Ascending aorta (tissue), 2 donors: Measurements from ENCODE around the gene PPCDC. TPM values are rescaled to one million over a fixed set of nuclear protein-coding genes. Genes with fewer than 3 reads are reported as not detected.

Experiments used
- DNase-seq, 2 donors: peaks; one replicate each; pipeline ENCODE4 v3.0.0-alpha.2; 2019; ENCODE audit warnings: low spot score in 2 of 2
- H3K27ac ChIP-seq, 2 donors: fragments of 200-600 bp; sonication (generic); one replicate each; pipeline ENCODE4 v1.5.1; 2016 to 2017; ENCODE audit warnings: mild to moderate bottlenecking in 1 of 2
- H3K27me3 ChIP-seq: fragments of 200-600 bp; sonication (generic); one replicate; pipeline ENCODE4 v1.5.1; 2017
- H3K36me3 ChIP-seq, 2 donors: fragments of 200-600 bp; sonication (generic); one replicate each; pipeline ENCODE4 v1.5.1; 2016
- H3K4me1 ChIP-seq, 2 donors: fragments of 200-600 bp; sonication (generic); one replicate each; pipeline ENCODE4 v1.5.1; 2016 to 2017; ENCODE audit warnings: mild to moderate bottlenecking in 1 of 2
- H3K4me3 ChIP-seq, 2 donors: fragments of 200-600 bp; sonication (generic); one replicate each; pipeline ENCODE4 v1.5.1; 2016 to 2017; ENCODE audit warnings: mild to moderate bottlenecking in 1 of 2
- H3K9me3 ChIP-seq, 2 donors: fragments of 200-600 bp; sonication (generic); one replicate each; pipeline ENCODE4 v1.5.1; 2016
- CTCF ChIP-seq, 3 experiments: fragments of 200-600 bp in 2 of 3; fragments of 450-650 bp in 1 of 3; sonication (generic) in 2 of 3; IDR thresholded peaks; one replicate each; pipeline ENCODE4 v1.5.1; 2016 to 2019; ENCODE audit warnings: antibody characterized with exemption in 3 of 3, mild to moderate bottlenecking in 1 of 3, moderate library complexity in 1 of 3
- intact Hi-C: fragments of 100-400 bp; cut with DNase I; formaldehyde crosslinking; loops from one replicate; pipeline ENCODE4 v1.15.1; 2023
- total RNA-seq: library from RNA; depleted of rRNA; stranded (reverse); fragments of >200 nt; gene quantifications from one replicate; pipeline ENCODE4 v1.1.0, GENCODE V29; 2016

Gene PPCDC
- total RNA-seq, 1 donor from 2014 or later = 8.9 TPM

- H3K27me3 ChIP-seq = no peaks in the 10 kb centered on the region
- no peak overlapping the region for H3K4me3 ChIP-seq
- no peak for DNase-seq
- H3K27ac ChIP-seq = peak overlapping the region; percentile 26 to 74
- TF ChIP-seq CTCF (IDR thresholded peaks at IDR 0.05) = no peak
- H3K9me3 ChIP-seq = no peaks in the 10 kb centered on the region
- intact Hi-C loops = loop anchor here (2.0 kb wide), 1 partner anchor 24 kb away; no protein-coding TSS in a partner anchor
- no peaks in the 10 kb centered on the region for H3K36me3 ChIP-seq
- H3K4me1 ChIP-seq = peaks cover 0 to 30% of the 10 kb centered on the region in 2 donors
Measured at GRCh38 chr15:75067123-75067830, 43.9 kb downstream of the PPCDC start.

- Histone ChIP-seq H3K36me3 (no peaks in the 10 kb centered on the region), H3K27me3 (no peaks in the 10 kb centered on the region), H3K4me3 (no peak overlapping the region), H3K27ac (no peak overlapping the region), H3K9me3 (no peaks in the 10 kb centered on the region), H3K4me1 (peaks cover 0 to 28% of the 10 kb centered on the region in 2 donors)
- intact Hi-C loops = no loop called here
- no peak for DNase-seq
- no peak for TF ChIP-seq CTCF (IDR thresholded peaks at IDR 0.05)
Measured at GRCh38 chr15:75068748-75069147, 45.4 kb downstream of the PPCDC start.

GRCh38 chr15:75069301-75069925 lies 46.0 kb downstream of the PPCDC start:
- DNase-seq = no peak
- H3K9me3 ChIP-seq = no peaks in the 10 kb centered on the region
- intact Hi-C loops = no loop called here
- H3K27ac ChIP-seq = no peak overlapping the region
- no peak for TF ChIP-seq CTCF (IDR thresholded peaks at IDR 0.05)
- H3K27me3 ChIP-seq = no peaks in the 10 kb centered on the region
- H3K4me3 ChIP-seq = no peak overlapping the region
- no peaks in the 10 kb centered on the region for H3K36me3 ChIP-seq
- peaks cover 0 to 28% of the 10 kb centered on the region in 2 donors for H3K4me1 ChIP-seq

- no peak for DNase-seq
- no peak overlapping the region for H3K4me3 ChIP-seq
- H3K27me3 ChIP-seq = no peaks in the 10 kb centered on the region
- intact Hi-C loops = no loop called here
- H3K4me1 ChIP-seq = peaks cover 0 to 16% of the 10 kb centered on the region in 2 donors
- no peaks in the 10 kb centered on the region for H3K36me3 ChIP-seq
- no peak for TF ChIP-seq CTCF (IDR thresholded peaks at IDR 0.05)
- H3K9me3 ChIP-seq = no peaks in the 10 kb centered on the region
- H3K27ac ChIP-seq = no peak overlapping the region
Measured at GRCh38 chr15:75070674-75071073, 47.3 kb downstream of the PPCDC start.

GRCh38 chr15:75073197-75073596 lies 49.8 kb downstream of the PPCDC start:
- Histone ChIP-seq H3K9me3 (no peaks in the 10 kb centered on the region), H3K36me3 (no peaks in the 10 kb centered on the region), H3K4me3 (no peak overlapping the region), H3K27me3 (no peaks in the 10 kb centered on the region), H3K4me1 (no peaks in the 10 kb centered on the region), H3K27ac (no peak overlapping the region)
- no peak for DNase-seq
- no peak for TF ChIP-seq CTCF (IDR thresholded peaks at IDR 0.05)
- intact Hi-C loops = no loop called here
